Stimulated activated CD4-positive, alpha-beta T cell treated with anti-CD3 and anti-CD28 coated beads, Interleukin-15, amount 100 ng/mL, for 1 hour (primary cell): ENCODE results near the gene AKR1E2.
A peak's percentile ranks its signal among the peaks of the same experiment; 100 is the strongest.

Experiments used
- DNase-seq, 2 donors: peaks; one replicate each; pipeline ENCODE4 v3.0.0-alpha.2; 2020; ENCODE audit warnings: low read depth in 1 of 2, low spot score in 1 of 2

AKR1E2 gene

GRCh38 chr10:4843525-4844180 is 17.6 kb downstream of the AKR1E2 start:
- DNase-seq = no peak

GRCh38 chr10:4844864-4845263 is 18.9 kb downstream of the AKR1E2 start:
- no peak for DNase-seq

- DNase-seq = no peak
These were observed 19.8 kb downstream of the AKR1E2 start for GRCh38 chr10:4845766-4846165.

- DNase-seq = no peak
These were observed 20.8 kb downstream of the AKR1E2 start for GRCh38 chr10:4846775-4847174.

- DNase-seq = no peak
These were observed 21.8 kb downstream of the AKR1E2 start for GRCh38 chr10:4847561-4848355.

GRCh38 chr10:4848356-4849041 is 22.5 kb downstream of the AKR1E2 start:
- DNase-seq = no peak

GRCh38 chr10:4849042-4849402 is 23.0 kb downstream of the AKR1E2 start:
- no peak for DNase-seq

- peak; percentile 67 to 85 for DNase-seq
These were observed 23.7 kb downstream of the AKR1E2 start for GRCh38 chr10:4849555-4850242.

- DNase-seq = no peak
These were observed 24.4 kb downstream of the AKR1E2 start for GRCh38 chr10:4850397-4850796.

GRCh38 chr10:4851176-4851575 is 25.2 kb downstream of the AKR1E2 start:
- DNase-seq = no peak

GRCh38 chr10:4851846-4852245 is 25.8 kb downstream of the AKR1E2 start:
- DNase-seq = no peak

GRCh38 chr10:4865945-4866661 is 40.1 kb downstream of the AKR1E2 start:
- no peak for DNase-seq

GRCh38 chr10:4867109-4867519 is 41.1 kb downstream of the AKR1E2 start:
- no peak for DNase-seq

GRCh38 chr10:4867520-4868356 is 41.7 kb downstream of the AKR1E2 start:
- no peak for DNase-seq

- DNase-seq = no peak
These were observed 42.3 kb downstream of the AKR1E2 start for GRCh38 chr10:4868357-4868657.

- DNase-seq = no peak
These were observed 56.7 kb downstream of the AKR1E2 start for GRCh38 chr10:4882704-4883078.

- DNase-seq = no peak
These were observed 57.2 kb downstream of the AKR1E2 start for GRCh38 chr10:4883079-4883739.

- DNase-seq = no peak
These were observed 59.2 kb downstream of the AKR1E2 start for GRCh38 chr10:4885162-4885561.

- DNase-seq = no peak
These were observed 61.5 kb downstream of the AKR1E2 start for GRCh38 chr10:4887501-4887900.

- no peak for DNase-seq
These were observed 62.2 kb downstream of the AKR1E2 start for GRCh38 chr10:4888236-4888635.
